ENCODE data around the gene NCK2.
A peak's percentile ranks its signal among the peaks of the same experiment; 100 is the strongest.

NCK2 gene

DNA sequence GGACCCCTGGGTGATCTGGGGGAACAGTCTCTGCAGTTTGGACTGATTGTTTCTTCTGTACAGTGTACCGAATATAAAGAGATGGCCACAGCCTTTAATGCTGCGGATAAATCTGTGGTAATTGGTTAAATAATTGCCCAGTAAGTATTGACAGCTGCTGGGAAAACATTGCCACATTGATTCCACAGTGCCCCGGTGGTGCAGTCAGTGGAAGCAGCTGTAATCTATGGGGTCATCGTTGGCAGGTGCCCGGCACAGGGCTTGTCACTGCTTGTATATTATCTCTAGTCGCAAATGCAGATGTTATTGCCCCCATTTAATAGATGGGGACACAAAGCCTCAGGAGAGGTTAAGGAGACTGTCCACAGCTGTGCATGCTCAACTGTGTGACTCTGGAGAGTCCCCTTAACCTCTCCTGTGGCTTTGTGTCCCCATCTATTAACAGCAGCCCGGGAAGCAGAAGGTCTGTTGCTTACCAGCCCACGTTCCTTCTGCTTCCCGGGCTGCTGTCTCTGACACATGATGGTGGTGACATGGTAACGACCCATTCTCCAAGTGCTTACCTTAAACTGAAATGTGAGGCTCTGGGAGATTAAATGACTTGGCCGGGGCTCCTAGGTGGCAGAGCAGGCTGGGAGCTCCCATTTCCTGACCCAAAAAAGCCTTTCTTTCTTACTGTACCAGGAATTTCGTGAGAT lies 76.9 kb downstream of the NCK2 start:
- DNase-seq: peak in 1 of 2 experiments; percentile 64

GRCh38 chr2:105822186-105822585 lies 77.5 kb downstream of the NCK2 start:
- peak; percentile 29 to 49 for DNase-seq

GRCh38 chr2:105824446-105824845 lies 79.7 kb downstream of the NCK2 start:
- no peak for DNase-seq

- DNase-seq: no peak
Measured at GRCh38 chr2:105827351-105828096, 82.8 kb downstream of the NCK2 start.

DNA sequence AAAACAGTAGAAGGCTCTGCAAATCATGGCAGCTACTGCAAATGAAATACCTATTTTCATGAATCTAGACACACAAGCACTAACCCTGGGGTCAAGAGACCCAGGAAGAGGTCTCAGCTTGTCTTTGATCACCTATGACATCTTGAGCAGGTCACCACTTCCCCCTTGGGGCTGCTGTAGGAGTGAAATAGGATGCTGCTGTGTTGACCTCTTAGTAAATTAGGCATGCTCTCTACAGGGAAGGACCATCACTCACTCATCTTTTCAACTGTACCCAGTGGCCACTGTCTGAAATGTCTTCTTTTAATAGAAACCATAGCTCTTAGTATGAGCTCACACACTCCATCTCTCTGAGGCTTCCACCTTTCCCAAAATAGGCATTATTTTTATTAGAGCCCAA lies 83.8 kb downstream of the NCK2 start:
- DNase-seq: no peak

DNA sequence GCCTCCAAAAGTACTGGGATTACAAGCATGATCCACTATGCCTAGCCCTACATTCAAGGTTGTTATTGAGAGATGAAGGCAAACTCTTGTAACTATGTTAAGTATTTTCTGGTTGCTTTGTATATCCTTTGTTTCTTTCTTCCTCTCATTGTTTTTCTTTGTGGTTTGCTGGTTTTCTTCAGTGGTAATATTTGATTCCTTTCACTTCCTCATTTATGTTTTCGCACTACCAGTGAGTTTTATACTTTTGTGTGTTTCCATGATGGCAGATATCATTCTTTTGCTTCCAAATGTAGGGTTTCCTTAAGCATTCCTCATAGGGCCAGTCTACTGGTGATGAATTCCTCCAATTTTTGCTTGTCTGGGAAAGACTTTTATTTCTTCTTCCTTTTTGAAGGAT lies 90.2 kb downstream of the NCK2 start:
- DNase-seq: no peak

- no peak for DNase-seq
Measured at GRCh38 chr2:105836341-105836740, 91.6 kb downstream of the NCK2 start.

- no peak for DNase-seq
Measured at GRCh38 chr2:105836840-105837692, 92.4 kb downstream of the NCK2 start.

- no peak for DNase-seq
Measured at GRCh38 chr2:105839793-105840192, 95.1 kb downstream of the NCK2 start.

DNA sequence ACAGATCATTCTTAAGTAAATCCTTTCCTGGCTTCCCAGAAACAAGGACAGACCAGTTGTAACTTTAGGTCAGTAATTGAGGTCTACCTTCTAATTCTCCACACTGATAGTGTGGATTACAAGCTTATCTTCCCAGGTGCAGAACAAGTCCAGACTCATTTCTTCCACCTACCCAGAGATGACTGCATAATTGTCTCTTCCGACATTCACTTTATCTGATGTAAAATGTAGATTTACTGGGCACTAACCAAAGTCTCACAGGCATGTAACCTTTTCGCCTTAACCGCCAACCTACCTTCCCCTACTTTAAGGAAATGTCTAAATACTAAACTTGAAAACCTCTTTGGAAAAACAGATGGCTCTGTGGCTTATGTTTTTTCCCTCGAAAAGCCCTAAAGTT lies 96.2 kb downstream of the NCK2 start:
- DNase-seq: no peak

GRCh38 chr2:105841551-105841950 lies 96.8 kb downstream of the NCK2 start:
- DNase-seq: no peak

DNA sequence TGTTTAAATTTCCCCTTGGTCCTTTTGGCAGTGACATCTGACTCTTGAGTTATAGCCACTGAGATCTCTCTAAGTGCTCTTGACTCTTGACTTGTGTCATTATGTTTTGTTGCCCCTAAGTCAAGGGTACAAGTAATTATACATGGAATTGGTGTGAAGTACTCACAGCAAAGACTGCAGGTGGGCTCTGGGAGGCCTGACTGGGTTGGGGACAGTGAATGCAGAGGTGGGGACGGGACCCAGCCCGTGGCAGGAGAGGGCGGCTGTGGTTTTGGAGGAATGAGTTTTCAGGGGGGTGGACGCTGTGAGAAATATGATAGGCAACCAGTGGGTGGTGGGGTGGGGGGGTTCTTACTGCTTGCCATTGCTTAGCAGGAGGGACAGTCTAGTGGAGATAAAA lies 97.8 kb downstream of the NCK2 start:
- peak in 1 of 2 experiments; percentile 25 for DNase-seq

DNA sequence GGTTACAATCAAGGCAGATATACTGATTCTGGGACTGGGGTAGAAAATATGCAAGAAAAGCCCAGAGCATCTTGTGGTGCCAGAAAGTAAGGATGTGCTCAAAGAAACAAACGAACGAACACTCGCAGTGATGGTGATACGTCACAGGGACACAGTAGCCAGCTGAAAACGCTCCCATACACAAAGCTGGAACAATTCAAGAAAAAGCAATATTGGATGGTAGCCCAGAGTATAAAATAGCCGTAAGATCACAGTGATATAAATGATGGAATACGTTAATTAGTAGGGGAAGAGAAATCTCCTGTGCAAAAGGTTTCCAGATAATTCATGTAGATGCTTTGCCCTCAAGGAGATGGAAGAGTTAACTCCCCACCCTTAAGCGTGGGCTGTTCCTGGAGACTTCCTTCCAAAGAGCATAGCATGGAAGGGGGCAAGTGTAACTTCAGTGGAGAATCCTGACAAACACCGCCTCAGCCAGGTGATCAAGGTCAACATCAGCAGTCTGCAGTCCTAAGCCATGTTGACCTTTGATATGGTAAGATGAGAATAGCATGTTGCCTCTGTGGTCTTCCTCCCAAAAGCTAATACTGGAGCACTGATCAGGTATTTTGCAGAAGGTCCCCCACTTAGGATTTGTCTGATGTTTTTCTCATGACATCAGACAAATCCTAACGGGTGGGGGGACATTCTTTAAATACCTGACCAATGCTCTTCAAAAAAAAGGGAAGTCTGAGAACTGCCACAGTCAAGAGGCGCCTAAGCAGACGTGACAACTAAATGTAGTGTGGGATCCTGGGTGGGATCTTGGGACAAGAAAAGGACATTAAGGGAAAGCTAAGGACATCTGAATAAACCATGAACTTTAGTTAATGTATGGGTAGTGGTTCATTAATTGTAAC lies 99.0 kb downstream of the NCK2 start:
- no peak for DNase-seq

DNA sequence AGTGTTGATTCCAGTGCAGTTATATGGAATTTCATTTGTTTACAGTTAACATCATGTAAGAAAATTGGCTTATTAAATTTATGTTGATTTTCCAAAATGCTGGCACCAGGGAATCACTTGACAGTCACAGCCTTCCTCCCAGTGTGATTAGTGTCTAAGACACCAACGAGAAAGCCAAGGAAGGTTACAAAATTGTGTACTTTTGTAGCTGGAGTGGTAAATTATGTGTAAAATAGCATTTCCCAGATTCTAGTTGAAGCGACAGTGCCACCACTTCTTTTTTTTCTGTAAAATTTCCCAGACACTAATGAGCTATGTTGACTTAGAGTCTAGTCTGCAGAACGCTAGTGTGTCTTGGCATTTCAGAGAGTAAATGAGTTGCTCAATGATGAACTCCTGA lies 101.3 kb downstream of the NCK2 start:
- DNase-seq: no peak

DNA sequence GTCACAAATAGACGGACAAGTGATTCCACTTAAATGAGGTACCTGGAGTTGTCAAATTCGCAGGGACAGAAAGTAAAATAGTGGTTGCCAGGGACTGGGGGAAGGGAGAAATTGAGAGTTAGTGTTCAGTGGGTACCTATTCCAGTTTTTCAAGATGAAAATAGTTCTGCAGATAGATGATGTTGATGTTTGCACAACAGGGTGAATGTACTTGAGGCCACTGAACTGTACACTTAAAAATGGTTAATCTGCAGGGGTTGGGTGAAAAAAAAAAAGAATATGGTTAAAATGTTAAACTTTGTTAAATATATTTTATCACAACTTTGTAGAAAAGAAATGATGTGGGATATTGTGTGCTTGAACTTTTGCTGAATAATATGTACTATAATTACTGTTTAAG lies 102.3 kb downstream of the NCK2 start:
- no peak for DNase-seq

- DNase-seq: no peak
Measured at GRCh38 chr2:105848367-105848766, 103.7 kb downstream of the NCK2 start.

- DNase-seq: peak in 1 of 2 experiments; percentile 19
Measured at GRCh38 chr2:105849431-105850179, 104.9 kb downstream of the NCK2 start.

- no peak for DNase-seq
Measured at GRCh38 chr2:105852066-105852465, 107.4 kb downstream of the NCK2 start.

- DNase-seq: no peak
Measured at GRCh38 chr2:105853354-105854088, 108.8 kb downstream of the NCK2 start.

GRCh38 chr2:105854972-105855371 lies 110.3 kb downstream of the NCK2 start:
- DNase-seq: no peak

- no peak for DNase-seq
Measured at GRCh38 chr2:105856581-105856980, 111.9 kb downstream of the NCK2 start.
